NCI-H226 (cell line): ENCODE data around the gene OR2A25.

Experiments
- DNase-seq: peaks from one replicate; pipeline ENCODE4 v3.0.0-alpha.2; 2015

OR2A25 gene

GRCh38 chr7:144085978-144086377, 16.4 kb downstream of the OR2A25 start, which contains the start of gene OR2A12:
OR2A12 (plus strand) TSS chr7:144086278; CDS start chr7:144095108, 8,830 bp downstream.
- no peak for DNase-seq

GRCh38 chr7:144086730-144087129, 17.1 kb downstream of the OR2A25 start:
- no peak for DNase-seq

- DNase-seq, result no peak
Observed at GRCh38 chr7:144087230-144087629, 17.6 kb downstream of the OR2A25 start.

GRCh38 chr7:144090667-144091066, 21.1 kb downstream of the OR2A25 start:
- DNase-seq, result no peak

- DNase-seq, result no peak
Observed at GRCh38 chr7:144098776-144099175, 29.2 kb downstream of the OR2A25 start.

GRCh38 chr7:144100607-144101006, 31.0 kb downstream of the OR2A25 start:
- no peak for DNase-seq

- no peak for DNase-seq
Observed at GRCh38 chr7:144102041-144102440, 32.4 kb downstream of the OR2A25 start.

- DNase-seq, result no peak
Observed at GRCh38 chr7:144105211-144105610, 35.6 kb downstream of the OR2A25 start.

- DNase-seq, result no peak
Observed at GRCh38 chr7:144109283-144109682, 39.7 kb downstream of the OR2A25 start, which contains the start of gene OR2A2. OR2A2 (plus strand) TSS chr7:144109583; CDS start chr7:144109583, 0 bp downstream.

- DNase-seq, result no peak
Observed at GRCh38 chr7:144110272-144110671, 40.7 kb downstream of the OR2A25 start.

GRCh38 chr7:144113651-144114050, 44.0 kb downstream of the OR2A25 start:
- no peak for DNase-seq

GRCh38 chr7:144118341-144118740, 48.7 kb downstream of the OR2A25 start:
- DNase-seq, result no peak

- no peak for DNase-seq
Observed at GRCh38 chr7:144122876-144123275, 53.3 kb downstream of the OR2A25 start, which contains the start of gene OR2A14. OR2A14 (plus strand) TSS chr7:144123176; CDS start chr7:144129113, 5,937 bp downstream.
